Mucosa of stomach (tissue), 1 donor: ENCODE data around the gene RAB11B.
"Not testable (repeated sequence)": the region's sequence is repeated elsewhere in the genome, so short reads cannot be mapped to it uniquely, and the experiment has no call there.

Experiments used
- H3K27me3 ChIP-seq: one replicate; pipeline ENCODE4 v1.7.0; 2013; ENCODE audit warnings: mild to moderate bottlenecking, low read length; ENCODE audit not compliant: control insufficient read depth, insufficient read depth
- H3K36me3 ChIP-seq: one replicate; pipeline ENCODE4 v1.7.0; 2013; ENCODE audit warnings: low read length; ENCODE audit not compliant: control insufficient read depth, insufficient read depth
- H3K4me1 ChIP-seq: one replicate; pipeline ENCODE4 v1.7.0; 2013; ENCODE audit warnings: mild to moderate bottlenecking, low read length; ENCODE audit not compliant: control insufficient read depth, insufficient read depth
- H3K4me3 ChIP-seq: one replicate; pipeline ENCODE4 v1.7.0; 2013; ENCODE audit warnings: low read length
- H3K9ac ChIP-seq: one replicate; pipeline ENCODE4 v1.7.0; 2013; ENCODE audit warnings: mild to moderate bottlenecking, low read length, moderate library complexity
- H3K9me3 ChIP-seq: one replicate; pipeline ENCODE4 v1.7.0; 2013; ENCODE audit warnings: mild to moderate bottlenecking, low read length, moderate library complexity; ENCODE audit not compliant: control insufficient read depth
- donor health status: Pancreatic carcinoma.

RAB11B gene

GRCh38 chr19:8376373-8376974 lies 13.7 kb upstream of the RAB11B start:
- not testable (repeated sequence) for H3K9ac ChIP-seq, H3K9me3 ChIP-seq, H3K27me3 ChIP-seq, H3K36me3 ChIP-seq, H3K4me3 ChIP-seq
- H3K4me1 ChIP-seq, result peaks cover 11% of the 10 kb centered on the region

- Histone ChIP-seq H3K27me3 (no peaks in the 10 kb centered on the region), H3K36me3 (no peaks in the 10 kb centered on the region), H3K9ac (no peak overlapping the region), H3K4me3 (no peak overlapping the region), H3K4me1 (peaks cover 10% of the 10 kb centered on the region), H3K9me3 (no peaks in the 10 kb centered on the region)
These were observed 12.6 kb upstream of the RAB11B start for GRCh38 chr19:8377598-8377997.

GRCh38 chr19:8379156-8379891 lies 10.8 kb upstream of the RAB11B start:
- H3K4me3 ChIP-seq, H3K4me1 ChIP-seq, H3K36me3 ChIP-seq, H3K9ac ChIP-seq, H3K27me3 ChIP-seq, H3K9me3 ChIP-seq: not testable (repeated sequence)

- not testable (repeated sequence) for H3K27me3 ChIP-seq, H3K4me3 ChIP-seq, H3K4me1 ChIP-seq, H3K36me3 ChIP-seq, H3K9ac ChIP-seq, H3K9me3 ChIP-seq
These were observed 5.6 kb upstream of the RAB11B start for GRCh38 chr19:8384569-8384968.

DNA sequence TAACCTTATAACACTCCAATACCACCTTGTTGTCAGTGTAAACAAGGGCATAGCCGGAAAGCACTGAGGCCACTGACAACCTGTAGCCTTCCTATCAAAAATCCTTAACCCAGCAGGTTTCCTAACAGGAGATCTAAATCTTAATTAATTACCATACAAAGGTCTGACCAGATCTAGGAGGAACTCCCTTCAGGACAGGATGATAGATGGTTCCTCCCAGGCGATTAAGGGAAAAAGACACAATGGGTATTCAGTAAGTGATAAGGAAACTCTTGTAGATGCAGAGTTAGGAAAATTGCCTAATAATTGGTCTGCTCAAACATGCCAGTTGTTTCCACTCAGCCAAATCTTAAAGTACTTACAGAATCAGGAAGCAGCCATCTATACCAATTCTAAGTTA lies 5.1 kb upstream of the RAB11B start:
- not testable (repeated sequence) for H3K4me1 ChIP-seq, H3K9ac ChIP-seq, H3K27me3 ChIP-seq, H3K9me3 ChIP-seq, H3K36me3 ChIP-seq, H3K4me3 ChIP-seq

DNA sequence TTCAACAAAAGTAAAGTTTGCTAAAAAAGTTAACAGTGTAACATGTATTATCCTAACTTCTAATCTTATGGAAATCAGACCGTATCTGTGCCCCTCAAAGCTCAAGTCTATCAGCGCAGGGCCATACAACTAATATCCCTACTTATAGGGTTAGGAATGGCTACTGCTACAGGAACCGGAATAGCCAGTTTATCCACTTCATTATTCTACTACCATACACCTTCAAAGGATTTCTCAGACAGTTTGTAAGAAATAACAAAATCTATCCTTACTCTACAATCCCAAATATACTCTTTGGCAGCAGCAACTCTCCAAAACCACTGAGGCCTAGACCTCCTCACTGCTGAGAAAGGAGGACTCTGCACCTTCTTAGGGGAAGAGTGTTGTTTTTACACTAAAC lies 4.6 kb upstream of the RAB11B start:
- not testable (repeated sequence) for H3K4me1 ChIP-seq

GRCh38 chr19:8386419-8386818 lies 3.7 kb upstream of the RAB11B start:
- H3K27me3 ChIP-seq, H3K36me3 ChIP-seq, H3K4me3 ChIP-seq, H3K9ac ChIP-seq, H3K9me3 ChIP-seq: not testable (repeated sequence)
- peaks cover 17% of the 10 kb centered on the region for H3K4me1 ChIP-seq

More for the DNA sequence above, 4.6 kb upstream of the RAB11B start:
- H3K27me3 ChIP-seq, H3K9ac ChIP-seq, H3K9me3 ChIP-seq, H3K36me3 ChIP-seq, H3K4me3 ChIP-seq: not testable (repeated sequence)

GRCh38 chr19:8386990-8387389 lies 3.2 kb upstream of the RAB11B start:
- H3K9me3 ChIP-seq, result no peaks in the 10 kb centered on the region
- H3K27me3 ChIP-seq, result no peaks in the 10 kb centered on the region
- peaks cover 22% of the 10 kb centered on the region for H3K4me1 ChIP-seq
- H3K4me3 ChIP-seq, result no peak overlapping the region
- H3K9ac ChIP-seq, result no peak overlapping the region
- no peaks in the 10 kb centered on the region for H3K36me3 ChIP-seq

GRCh38 chr19:8387688-8388611 lies 2.2 kb upstream of the RAB11B start:
- Histone ChIP-seq H3K4me1 (peaks cover 28% of the 10 kb centered on the region), H3K9ac (no peak overlapping the region), H3K9me3 (no peaks in the 10 kb centered on the region)

DNA sequence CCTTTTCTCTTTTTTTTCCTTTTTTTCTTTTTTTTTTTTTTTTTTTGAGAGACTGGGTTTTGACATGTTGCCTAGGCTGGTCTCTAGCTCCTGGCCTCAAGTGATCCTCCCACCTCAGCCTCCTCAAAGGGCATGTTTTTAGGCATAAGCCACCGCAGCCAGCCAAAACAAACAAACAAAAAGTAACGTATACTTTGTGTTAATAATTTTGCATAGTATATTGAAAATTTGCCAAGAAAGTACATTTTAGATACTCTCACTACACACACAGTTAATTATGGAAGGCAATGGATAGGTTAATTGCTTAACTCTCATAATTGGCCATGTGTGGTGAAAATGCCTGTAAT lies 1.6 kb upstream of the RAB11B start:
- no peaks in the 10 kb centered on the region for H3K27me3 ChIP-seq
- H3K4me1 ChIP-seq, result peaks cover 34% of the 10 kb centered on the region
- H3K9ac ChIP-seq, result no peak overlapping the region
- H3K36me3 ChIP-seq, result no peaks in the 10 kb centered on the region
- no peak overlapping the region for H3K4me3 ChIP-seq
- no peaks in the 10 kb centered on the region for H3K9me3 ChIP-seq

More at GRCh38 chr19:8387688-8388611, 2.2 kb upstream of the RAB11B start:
- Histone ChIP-seq H3K4me3 (no peak overlapping the region), H3K27me3 (no peaks in the 10 kb centered on the region), H3K36me3 (no peaks in the 10 kb centered on the region)

DNA sequence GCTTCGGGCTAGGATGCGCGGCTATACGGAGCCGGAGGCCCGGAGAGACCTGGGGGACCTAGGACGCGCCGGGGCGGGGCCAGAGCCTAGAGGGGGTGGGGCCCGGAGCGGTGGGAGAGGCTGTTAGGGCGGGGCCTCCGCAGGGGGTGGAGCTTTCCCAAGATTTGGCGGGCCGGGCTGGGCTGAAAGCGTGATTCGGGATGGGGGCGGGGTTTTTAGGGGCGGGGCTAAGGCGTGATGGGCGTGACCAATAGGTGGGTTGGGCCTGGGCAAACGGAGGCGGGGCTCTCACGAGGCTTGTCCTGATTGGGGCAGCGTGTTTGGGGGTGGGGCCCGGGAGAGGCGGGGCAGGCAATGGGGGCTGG lies 439 bp downstream of the RAB11B start:
- H3K9me3 ChIP-seq, result no peaks in the 10 kb centered on the region
- peaks cover 47% of the 10 kb centered on the region for H3K4me1 ChIP-seq
- peak overlapping the region; percentile 99 for H3K9ac ChIP-seq
- no peaks in the 10 kb centered on the region for H3K36me3 ChIP-seq
- H3K27me3 ChIP-seq, result no peaks in the 10 kb centered on the region
- peak overlapping the region; percentile 74 for H3K4me3 ChIP-seq
